HG02884 (cell line): ENCODE data around the gene FDX2.

ENCODE experiments used
- ATAC-seq: cut with Tn5 transposase; IDR thresholded peaks from one replicate; pipeline ENCODE4 v1.9.1; 2021; ENCODE audit warnings: mild to moderate bottlenecking, moderate library complexity; ENCODE audit not compliant: unreplicated experiment

FDX2 gene

DNA sequence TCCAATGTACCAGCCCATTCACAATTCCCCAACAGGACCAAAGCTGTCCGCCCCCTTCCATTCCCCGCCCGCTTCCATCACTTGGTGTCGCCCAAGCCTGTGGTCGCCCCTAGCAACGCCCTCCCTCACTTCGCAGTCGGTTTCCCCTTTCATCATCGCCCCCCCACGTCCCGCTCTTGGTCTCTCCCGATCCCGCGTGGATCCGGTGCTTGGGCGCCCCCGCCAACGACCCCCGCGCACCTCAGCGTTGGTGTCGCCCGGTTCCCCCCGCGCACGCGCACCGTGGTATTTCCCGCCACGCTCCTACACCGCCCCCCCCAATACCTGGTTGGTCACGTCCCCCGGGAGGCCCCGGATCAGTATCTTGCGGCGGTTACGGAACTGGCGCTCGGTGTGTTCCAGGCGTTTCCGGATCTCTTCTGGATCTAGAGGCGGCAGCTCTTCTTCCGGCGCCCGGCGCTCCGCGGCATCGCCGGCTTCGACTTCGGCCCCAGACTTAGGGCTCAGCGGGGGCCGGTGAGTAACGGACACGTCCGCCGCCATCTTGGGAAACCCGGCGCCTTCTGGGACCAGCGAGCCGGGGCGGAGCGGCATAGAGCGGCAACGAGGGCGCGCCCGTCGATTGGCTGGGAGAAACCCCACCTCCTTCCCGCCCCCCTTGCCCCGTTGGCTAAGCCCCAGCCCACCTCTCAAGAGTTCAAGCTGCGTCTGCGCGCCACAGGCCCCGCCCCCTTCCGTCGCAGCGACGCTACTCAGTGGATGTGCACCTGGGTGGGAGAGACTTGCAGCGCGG, 17.3 kb upstream of the FDX2 start, which contains the start of gene RAVER1:
Gene RAVER1 (minus strand): TSS at position 565 of the 793 bp plus-strand sequence. CDS start 22 bp downstream, at position 543.
- peak; percentile 84 for ATAC-seq

DNA sequence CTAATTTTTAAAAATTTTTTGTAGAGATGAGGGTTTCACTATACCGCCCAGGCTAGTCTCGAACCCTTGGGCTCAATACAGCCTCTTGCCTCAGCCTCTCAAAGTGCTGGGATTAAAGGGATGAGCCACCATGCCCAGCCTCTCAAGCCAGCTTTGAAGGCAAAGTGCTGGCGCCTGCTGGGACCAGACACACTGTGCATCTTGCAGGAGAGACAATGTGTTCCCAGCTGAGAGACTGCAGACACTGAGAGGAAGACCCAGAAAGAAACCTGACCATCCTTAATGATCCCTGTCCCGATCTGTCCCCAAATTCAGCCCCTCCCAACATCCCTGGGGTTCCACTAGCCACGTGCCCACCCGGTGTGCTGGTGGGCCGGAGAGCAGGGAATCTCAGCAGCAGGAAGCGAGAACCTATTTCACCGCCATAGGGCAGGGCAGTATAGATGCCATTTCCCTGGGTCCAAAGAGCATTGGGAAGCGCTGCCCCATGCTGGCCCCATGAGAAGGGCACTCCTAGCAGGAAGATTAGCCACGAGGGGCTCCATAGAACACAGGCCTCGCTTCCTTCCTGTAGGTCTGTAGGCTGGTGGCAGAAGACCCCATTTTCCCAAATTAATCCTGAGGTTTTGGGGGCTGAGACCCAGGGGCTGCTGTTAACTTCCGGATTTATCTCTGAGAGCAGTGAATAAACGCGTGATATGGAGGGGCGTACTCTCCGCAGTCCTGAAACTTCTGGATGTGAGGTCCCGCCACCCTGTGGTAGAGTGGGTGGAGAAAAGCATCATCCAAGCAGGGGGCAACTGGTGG, 16.5 kb upstream of the FDX2 start:
- no peak for ATAC-seq

DNA sequence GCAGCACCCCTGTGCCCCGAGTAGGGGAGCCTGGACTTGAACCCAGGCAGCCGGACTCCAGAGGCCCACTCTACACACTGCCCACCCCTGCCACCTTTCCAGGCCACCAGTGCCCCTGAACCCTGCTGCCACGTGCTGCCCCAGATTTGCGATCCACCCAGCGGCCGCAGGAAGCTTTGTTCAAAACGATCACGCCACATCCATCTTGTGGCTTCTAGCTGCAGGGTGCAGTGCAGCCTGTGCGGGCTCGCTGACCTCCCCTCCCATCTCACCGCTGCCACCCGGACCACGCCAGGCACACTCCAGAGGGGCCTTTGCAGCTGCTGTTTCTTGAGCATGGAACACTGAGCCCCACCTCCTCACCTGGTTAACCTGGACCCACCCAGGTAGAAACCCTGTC, 13.7 kb upstream of the FDX2 start:
- ATAC-seq: no peak

DNA sequence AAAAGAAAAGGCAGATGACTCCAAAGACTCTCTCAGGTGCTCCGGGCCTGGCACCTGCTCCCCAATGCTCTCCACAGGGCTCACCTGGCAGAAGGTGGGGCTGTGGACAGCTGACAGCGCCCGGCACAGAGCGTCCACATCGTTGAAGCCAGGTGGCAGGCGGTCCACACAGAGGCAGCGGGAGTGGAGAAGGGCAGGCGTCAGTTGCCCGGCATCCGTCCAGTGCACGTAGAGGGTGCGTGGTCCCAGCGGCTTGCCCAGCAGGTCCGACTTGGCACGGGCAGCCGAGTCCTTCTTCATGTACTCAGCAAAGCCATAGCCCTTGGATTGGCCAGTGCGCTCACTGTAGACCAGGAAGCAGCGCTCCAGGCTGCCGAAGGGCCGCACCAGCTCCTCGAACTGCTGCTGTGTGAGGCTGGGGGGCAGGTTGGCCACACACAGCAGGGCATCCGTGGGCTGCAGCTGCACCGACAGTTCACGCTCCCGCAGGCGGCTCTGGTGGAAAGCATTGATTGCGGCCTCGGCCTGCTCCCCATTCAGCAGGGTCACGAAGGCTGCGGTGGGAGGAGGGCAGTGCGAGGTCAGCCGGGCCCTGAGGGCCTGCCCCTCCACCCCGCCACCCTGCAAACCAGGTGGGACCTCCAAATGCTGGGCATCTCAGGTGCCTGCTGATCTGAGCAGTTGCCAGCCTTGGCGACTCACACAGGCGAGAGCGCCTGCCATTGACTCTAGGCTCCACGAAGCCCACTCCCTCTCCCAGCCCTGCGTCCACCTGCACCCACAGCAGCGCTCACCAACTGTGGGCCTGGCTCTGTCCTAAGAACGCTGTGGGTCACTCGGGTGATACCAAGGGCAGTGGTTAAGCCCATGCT, 13.0 kb upstream of the FDX2 start:
- ATAC-seq: no peak

DNA sequence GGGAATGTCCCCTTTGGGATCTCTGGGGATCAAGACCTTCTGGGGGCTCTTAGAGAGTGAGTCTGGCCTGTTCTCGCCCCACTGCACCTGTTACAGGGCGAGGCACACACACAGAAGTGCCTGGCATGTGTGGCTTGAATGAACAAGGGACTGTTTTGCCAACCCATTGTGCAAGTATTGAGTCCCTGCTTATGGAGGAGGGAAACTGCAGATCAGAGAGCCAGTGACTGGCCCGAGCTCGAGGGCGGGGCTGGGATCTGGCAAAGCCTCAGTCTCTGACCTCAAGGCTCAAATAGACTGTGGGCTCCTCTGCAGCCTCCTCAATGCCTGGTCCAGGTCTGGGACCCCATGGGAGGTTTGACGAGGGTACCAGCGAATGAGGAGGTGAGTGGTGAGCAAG, 12.0 kb upstream of the FDX2 start:
- ATAC-seq: no peak

DNA sequence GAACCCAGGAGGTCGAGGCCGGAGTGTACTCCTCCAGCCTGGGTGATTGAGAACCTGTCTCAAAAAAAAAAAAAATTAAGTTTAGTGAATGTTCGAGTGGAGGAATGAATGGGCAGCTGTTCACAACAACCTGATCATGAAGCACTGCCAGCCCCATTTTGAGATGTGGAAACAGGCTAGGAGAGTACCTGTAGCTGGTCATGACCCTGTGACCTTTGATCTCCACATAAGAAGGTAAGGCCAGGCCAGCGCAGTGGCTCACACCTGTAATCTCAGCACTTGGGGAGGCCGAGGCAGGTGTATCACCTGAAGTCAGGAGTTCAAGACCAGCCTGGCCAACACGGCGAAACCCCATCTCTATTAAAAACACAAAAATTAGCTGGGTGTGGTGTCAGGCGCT, 9.9 kb upstream of the FDX2 start:
- ATAC-seq: no peak

DNA sequence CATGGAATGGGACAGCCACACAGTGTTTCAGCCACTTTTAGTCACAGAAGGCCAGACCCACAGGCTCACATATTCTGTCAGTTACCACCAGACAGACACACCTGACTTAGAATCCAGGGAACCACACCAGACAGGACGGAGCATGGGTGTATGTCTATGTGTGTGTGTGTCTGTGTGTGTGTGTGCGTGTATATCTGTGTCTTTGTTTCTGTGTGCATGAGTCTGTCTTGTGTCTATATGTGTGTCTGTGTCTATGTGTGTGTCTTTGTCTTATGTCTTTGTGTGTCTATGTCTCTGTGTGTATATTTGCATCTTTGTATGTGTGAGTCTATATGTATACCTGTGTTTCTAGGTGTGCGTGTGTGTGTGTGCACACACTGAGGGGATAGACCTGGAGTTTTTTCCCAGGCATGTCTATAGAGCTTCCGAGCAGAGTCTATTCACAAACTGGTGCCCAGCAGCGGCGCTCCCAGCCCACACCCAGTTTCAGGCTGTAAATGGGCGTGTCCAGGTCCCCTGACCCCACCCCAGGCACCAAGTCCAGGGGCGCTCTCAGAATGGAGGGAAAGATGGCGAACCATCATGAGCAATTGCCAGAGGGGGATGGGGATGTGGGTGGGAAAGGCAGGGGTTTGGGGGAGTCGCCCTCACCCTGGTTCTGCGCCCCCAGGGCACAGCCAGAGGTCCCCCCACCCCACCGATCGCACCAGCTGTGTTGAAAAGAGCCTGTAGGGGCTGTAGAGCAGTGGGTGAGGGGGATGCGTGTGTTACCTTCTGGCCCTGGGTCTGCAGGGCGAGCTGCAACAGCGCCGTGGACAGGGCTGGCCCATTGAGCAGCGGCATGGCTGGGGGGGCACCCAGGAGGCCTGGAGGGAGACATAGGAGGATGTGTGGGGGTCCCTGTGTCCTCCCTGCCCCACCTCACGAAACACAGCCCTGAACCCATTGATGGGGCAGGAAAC, 6.3 kb upstream of the FDX2 start:
- ATAC-seq: no peak

DNA sequence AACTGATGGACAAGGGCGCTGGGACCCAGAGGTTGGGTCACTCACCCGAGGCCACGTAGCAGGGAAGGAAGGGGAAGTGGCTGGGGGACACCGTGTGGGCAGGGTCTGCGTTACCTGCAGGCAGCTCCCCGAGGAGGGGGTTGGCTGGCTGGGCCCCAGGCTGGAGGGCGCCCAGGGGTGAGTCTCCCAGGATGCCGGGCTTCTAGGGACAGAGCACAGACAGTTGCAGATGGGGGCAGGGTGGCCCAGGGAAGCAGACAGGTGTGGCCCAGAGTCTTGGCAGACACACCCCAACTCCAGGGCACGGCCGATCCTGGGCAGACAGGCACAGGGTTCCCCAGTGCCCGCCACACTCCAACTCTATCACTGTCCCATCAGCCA, 5.6 kb upstream of the FDX2 start:
- ATAC-seq: no peak

DNA sequence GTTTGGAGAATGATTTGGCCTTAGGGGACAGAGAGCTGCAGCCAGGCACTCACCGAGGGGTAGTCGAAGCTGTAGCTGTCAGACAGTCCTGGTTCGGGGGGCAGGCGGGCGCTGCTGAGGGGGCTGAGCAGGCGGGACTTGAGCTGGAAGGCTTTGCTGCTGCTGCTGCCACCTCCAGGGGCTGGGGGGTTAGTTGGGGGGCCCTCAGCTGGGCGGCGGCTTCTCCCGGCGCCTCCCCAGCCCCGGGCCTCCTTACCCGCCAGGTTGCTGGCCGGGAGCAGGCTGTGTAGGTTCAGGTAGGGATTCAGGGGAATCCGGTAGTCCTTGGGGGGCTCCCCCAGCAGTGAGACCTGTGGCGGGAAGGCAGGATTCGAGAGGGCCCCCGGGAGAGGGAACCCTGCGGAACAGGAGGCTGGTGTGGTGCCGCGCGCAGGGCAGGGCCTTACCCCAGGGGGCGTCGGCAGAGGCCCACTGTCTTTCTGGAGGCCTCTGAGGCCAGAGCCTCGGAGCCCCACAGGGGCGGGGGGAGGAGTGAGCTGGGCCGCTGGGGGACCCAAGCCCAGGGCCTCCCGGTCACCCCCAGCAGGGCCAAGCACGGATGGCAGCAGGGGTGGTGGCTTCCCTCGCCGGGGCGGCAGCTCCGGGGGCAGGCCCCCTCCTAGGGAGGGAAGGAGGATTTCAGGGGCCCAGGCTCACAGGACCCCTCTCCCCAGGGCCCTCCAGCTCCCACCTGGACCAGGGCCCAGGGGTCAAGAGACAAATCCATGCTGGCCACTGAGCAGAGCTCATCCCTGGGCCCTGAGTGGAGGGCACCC, 5.0 kb upstream of the FDX2 start:
- no peak for ATAC-seq

DNA sequence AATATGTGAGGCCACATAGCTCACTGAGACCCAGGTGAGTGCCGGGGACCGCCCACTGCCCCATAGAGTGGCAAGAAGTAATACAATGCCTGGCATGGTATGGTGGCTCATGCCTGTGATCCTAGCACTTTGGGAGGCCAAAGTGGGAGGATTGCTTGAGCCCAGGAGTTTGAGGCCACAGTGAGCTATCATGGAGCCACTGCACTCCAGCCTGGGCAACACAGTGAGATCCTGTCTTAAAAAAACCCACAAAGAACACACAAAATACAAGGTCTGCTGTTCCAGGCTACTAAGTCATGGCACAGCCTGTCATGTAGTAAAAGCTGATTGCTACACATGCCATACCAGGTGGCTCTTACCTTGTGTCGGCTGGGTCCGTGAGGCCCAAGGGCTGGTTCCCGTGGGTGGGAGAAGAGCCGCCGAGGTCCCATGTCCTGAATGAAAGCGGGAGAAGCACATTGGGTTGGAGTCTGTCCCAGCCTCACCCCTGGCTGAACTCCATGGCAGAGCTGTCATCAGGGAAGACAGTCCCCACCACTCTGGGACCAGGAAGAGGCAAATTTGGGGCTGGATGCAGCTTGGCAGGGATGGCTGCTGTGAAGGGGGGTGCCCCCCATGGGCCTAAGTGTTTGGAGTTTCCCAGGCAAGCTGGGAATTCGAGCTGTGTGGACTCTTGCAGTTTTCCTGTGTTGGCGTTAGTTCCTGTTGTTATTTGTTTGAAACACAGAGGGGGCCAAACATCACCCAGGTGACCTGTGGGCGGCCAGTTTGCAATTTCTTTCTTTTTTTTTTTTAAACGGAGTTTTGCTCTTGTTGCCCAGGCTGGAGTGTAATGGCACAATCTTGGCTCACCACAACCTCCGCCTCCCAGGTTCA, 3.2 kb upstream of the FDX2 start:
- ATAC-seq: no peak

DNA sequence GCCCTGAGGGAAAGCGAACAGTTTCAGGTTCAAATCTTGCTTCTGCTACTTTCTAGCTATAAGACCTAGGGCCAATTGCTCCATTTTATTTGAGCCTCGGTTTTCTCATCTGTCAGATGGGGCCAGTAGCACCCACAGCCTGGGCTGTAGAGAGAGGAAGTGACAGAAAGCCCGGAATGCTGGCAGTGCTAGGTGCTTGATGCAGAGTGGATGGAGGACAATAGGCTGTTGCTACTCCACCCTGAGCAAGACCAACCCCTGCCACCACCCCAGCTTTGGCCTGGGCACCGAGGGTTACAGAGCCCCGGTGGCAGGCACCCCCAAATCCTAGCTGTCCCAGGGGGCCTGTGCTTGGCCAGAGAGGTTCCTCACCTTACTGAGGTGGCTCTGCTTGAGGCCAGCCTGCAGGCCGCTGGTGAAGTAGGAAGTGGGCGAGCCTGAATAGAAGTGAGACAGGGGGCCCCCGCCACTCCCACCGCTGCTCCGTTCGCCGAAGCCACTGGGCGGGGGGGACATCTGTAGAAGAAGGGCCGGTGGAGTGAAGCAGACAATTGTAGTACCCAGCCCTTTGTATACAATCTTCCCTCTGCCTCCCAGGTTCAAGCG, 2.1 kb upstream of the FDX2 start:
- ATAC-seq: no peak

DNA sequence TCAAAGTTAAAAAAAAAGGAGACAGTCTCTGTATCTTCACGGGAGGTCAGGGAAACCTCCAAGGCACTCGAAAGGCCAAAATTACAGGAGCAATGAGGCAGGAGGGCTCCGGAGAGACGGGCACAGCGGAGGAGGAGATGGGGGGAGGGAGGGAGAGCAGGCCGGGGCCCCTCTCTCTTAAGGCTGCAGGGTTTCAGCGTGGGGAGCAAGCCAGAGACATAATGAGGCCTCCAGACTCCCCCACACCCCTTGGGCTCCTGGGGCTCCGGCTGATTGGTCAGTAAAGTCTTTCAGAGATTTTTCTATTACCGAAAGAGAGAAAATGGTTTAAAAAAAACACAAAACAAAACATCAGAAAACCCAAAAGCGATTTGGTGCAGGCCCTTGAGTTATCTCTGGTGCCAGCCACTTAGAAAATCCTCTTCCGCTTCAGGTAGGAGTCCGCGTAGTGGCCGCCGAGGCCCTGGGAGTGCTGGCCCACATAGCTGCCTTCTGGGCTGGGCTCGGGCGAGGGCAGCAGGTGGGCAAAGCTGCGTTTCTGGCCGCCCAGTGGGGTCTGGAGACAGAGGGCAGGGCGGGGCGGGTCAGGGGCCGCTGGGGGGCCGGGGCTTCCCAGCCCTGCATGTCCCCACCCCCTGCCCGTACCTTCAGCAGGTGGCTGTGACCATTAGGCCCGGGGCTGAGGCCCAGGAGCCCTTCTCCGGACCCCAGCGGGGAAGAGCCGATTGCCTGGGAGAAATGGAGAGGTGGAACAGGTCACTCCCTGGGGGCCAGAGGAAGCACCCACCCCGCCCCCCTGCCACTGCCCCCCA, 1.4 kb upstream of the FDX2 start:
- no peak for ATAC-seq

DNA sequence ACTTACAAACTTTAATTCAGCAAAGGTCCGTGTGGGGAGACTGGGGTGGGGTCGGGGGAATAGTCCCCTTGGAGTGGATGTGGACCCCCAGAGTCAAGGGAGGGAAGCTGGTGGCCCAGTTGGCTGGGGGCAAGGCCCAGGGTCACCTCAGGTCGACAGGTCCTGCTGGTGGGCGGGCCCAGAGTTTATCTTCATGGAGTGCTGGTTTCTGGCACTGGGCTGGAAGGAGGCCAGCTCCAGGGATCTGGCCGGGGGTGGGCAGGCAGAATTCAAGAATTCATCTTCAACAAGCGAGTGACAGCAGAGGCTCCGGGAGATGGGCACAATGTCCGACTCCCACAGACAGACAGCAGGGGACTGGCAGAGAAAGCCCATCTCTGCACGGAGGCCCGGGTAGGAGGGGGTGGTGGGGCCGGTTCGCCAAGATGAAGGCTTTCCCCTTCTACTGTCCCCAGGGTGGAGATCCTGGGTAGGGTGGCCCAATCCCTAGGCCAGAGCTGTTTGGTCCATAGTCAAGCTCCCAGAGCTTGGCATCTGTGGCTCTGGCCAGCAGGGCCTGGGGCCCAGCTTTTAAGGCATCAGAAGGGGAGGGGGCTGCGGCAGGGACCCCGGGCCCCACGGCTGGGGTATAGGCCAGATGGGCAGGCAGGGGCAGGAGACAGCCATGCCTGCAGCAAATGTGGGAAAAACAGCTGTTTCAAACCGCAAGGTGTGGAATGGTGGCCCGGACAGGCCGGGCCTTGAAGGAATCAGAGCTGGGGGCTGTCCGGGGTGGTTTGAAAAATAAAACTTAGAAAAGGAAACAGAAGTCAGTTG, 622 bp upstream of the FDX2 start:
- ATAC-seq: no peak

DNA sequence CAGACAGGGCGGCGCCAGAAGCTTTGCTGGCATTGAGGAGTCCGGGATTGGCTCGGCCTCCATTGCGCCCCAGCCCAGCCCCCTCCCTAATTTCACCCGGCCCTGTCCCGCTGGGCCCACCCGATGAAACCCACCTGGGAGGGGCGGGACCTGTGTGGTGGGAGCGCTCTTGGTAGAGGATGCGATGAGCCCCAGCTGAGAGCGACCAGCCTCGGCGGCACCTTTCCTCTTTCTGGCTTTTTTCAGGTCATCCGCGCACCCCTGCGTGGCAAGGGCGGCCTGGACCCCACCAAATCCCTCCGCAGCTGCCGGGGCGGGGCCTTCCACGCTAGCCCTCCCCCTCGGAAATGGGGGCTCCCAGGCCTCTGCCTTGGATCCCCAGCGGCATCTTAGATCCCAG, 6.4 kb downstream of the FDX2 start, which contains the start of gene ZGLP1:
Gene ZGLP1 (minus strand): TSS at position 393 of the 400 bp plus-strand sequence.
- no peak for ATAC-seq

DNA sequence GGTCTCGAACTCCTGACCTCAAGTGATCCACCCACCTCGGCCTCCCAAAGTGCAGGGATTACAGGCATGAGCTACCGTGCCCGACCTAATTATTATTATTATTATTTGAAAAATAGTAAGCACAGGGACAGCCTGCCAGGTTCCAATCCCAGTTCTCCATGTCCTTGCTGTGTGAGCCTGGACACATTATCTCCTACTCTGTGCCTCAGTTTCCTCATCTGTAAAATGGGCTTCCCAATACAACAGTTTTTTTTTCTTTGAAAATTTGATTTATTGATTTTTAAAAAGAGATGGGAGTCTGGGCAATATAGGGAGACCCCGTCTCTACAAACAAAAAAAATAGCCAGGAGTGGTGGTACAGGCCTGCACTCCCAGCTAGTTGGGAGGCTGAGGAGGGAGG, 9.5 kb downstream of the FDX2 start:
- no peak for ATAC-seq

DNA sequence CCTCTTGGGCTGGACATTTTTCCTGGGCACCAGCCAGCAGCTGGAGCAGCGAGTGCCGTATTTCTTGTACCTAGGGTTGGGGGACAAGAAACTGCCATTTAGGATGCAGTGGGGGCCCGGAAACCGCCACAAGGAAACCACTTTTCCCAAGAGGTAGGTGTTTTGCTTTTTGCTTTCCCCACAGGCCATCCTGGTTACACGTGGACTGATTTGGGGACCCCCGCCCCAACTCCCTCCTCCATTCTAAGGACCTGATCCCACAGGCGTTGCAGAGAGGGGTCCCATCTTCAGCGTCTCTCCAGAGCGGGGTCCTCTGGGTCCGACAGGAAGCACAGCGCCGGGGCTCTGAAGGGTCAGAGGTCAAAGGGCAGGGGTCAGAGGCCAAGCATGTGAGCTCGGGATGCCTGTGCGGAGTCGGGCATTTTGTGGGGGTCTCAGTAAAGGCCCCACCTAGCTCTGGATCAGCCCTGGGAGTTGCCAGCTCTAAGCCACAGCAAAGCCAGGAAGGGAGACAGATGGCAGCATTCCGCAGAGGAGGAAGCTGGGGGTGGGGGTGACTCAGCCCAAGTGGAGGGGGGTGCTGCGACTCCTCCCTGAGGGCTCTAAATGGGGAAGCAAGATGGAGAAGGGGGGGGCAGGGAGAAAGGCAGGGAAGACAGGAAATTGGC, 10.5 kb downstream of the FDX2 start:
- ATAC-seq: no peak
